Activated T-cell treated with anti-CD3 and anti-CD28 coated beads, Interleukin-2, amount 50 U/mL, for 48 hours (primary cell): ENCODE measurements around the gene NUTM1.
A peak's percentile ranks its signal among the peaks of the same experiment; 100 is the strongest.
"Not testable (repeated sequence)": the region's sequence is repeated elsewhere in the genome, so short reads cannot be mapped to it uniquely, and the experiment has no call there.

Experiments used
- DNase-seq, 2 experiments: peaks; one replicate each; pipeline ENCODE4 v3.0.0-alpha.2; 2020

Gene NUTM1

GRCh38 chr15:34336991-34337556, 6.0 kb upstream of the NUTM1 start:
- no peak for DNase-seq

- peak; percentile 90 to 93 for DNase-seq
These were observed 5.4 kb upstream of the NUTM1 start, which contains the start of gene SLC12A6 for GRCh38 chr15:34337557-34338306. SLC12A6 (minus strand) TSS chr15:34337781; CDS start chr15:34336680, 1,101 bp downstream.

DNA sequence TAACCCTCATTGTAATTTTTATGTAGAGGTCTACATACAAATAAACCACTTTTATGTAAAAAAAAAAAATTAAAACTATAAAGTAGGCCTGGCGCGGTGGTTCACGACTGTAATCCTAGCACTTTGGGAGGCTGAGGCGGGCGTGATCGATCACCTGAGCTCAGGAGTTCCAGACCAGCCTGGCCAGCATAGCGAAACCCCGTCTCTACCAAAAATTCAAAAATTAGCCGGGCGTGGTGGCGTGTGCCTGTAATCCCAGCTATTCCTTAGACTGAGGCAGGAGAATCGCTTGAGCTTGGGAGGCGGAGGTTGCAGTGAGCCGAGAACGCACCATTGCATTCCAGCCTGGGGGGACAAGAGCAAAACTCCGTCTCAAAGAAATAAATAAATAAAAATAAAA, 4.8 kb upstream of the NUTM1 start:
- no peak for DNase-seq

DNA sequence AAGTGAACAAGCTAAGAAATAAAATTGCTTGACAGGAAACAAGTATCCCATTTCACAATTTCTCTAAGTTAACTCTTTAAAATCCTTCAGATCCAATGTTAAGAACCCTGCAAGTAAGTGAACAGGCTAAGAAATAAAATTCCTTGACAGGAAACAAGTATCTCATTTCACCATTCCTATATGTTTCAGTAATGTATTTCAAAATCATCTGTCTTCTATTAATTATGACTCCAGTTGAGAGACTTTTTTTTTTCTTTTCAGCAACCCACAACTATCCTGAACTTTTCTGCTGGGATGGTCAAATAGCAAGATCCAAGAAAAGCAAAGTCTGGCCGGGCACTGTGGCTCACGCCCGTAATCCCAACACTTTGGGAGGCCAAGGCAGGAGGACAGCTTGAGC, 3.2 kb upstream of the NUTM1 start:
- peak in 1 of 2 experiments; percentile 10 for DNase-seq

- DNase-seq = peak in 1 of 2 experiments; percentile 19
These were observed 1.5 kb upstream of the NUTM1 start for GRCh38 chr15:34341381-34342212.

- DNase-seq = not testable (repeated sequence)
These were observed 840 bp upstream of the NUTM1 start for GRCh38 chr15:34342213-34342736.

DNA sequence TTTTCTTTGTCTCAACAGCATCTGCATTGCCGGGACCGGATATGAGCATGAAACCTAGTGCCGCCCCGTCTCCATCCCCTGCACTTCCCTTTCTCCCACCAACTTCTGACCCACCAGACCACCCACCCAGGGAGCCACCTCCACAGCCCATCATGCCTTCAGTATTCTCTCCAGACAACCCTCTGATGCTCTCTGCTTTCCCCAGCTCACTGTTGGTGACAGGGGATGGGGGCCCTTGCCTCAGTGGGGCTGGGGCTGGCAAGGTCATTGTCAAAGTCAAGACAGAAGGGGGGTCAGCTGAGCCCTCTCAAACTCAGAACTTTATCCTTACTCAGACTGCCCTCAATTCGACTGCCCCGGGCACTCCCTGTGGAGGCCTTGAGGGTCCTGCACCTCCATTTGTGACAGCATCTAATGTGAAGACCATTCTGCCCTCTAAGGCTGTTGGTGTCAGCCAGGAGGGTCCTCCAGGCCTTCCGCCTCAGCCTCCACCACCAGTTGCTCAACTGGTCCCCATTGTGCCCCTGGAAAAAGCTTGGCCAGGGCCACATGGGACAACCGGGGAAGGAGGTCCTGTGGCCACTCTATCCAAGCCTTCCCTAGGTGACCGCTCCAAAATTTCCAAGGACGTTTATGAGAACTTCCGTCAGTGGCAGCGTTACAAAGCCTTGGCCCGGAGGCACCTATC, 5.0 kb downstream of the NUTM1 start:
- no peak for DNase-seq

DNA sequence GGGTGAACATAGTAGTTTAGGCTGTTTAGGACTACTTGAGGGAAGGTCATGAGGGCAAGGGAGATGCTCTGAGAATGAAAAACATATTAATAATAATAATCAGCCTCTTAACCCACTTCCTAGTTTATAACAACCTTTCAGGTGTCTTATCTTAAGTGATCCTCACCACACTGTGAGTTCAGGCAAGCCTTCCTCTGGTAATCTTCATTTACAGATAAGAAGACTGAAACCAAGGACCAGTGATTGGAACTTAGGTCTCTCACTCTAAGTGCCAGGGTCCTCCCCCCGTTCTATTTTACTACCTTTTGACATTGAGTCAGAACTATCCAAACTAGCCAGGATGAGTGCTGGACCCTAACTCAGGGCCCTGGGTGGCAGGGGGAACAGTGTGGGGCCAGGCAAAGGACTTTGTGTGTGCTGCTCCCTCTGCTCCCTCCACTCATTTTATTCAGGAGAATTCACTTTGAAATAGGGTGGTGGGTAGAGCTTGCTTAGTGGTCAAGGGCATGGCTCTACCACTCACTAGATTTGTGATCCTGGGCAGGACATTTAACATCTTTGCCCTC, 5.7 kb downstream of the NUTM1 start:
- DNase-seq = no peak

GRCh38 chr15:34349769-34350168, 6.7 kb downstream of the NUTM1 start:
- DNase-seq = no peak

DNA sequence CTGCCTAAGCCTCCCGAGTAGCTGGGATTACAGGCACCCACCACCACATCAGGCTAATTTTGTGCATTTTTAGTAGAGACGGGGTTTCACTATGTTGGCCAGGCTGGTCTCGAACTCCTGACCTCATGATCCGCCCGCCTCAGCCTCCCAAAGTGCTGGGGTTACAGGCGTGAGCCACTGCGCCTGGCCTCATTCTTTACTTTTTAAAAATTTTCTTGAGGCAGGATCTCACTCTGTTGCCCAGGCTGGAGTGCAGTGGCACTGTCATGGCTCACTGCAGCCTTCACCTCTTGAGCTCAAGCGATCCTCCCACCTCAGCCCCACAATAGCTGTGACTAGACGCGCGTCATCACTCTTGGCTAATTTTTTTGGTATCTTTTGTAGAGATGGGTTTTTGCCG, 9.9 kb downstream of the NUTM1 start:
- DNase-seq = not testable (repeated sequence)

GRCh38 chr15:34353627-34354026, 10.5 kb downstream of the NUTM1 start:
- DNase-seq = no peak

GRCh38 chr15:34354286-34354685, 11.2 kb downstream of the NUTM1 start:
- no peak for DNase-seq

GRCh38 chr15:34355241-34355640, 12.1 kb downstream of the NUTM1 start:
- DNase-seq = no peak

DNA sequence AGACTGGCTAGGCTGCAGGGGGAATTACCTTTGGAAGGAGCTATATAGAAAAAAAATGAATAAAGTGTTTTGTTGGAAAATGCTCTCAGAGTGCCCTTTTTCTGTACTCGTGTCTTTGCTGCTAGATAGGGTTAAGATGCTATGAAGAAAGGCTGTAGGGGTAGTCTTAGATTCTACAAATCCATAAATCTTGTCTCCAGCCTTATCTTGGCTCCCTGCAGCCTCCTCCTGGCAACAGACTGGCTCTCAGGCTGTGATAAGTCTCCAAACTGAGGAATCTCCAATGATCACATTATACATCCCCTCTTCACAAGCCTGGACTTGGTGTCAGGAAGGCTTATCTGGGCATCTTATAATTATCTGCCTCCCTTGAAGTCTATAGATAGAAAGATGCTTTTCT, 14.5 kb downstream of the NUTM1 start:
- no peak for DNase-seq

- no peak for DNase-seq
These were observed 15.3 kb downstream of the NUTM1 start for GRCh38 chr15:34358367-34358766.

- DNase-seq = no peak
These were observed 15.8 kb downstream of the NUTM1 start for GRCh38 chr15:34358948-34359347.

- DNase-seq = no peak
These were observed 16.3 kb downstream of the NUTM1 start for GRCh38 chr15:34359416-34359815.

- DNase-seq = no peak
These were observed 17.2 kb downstream of the NUTM1 start for GRCh38 chr15:34360298-34360697.

GRCh38 chr15:34361278-34361677, 18.2 kb downstream of the NUTM1 start:
- no peak for DNase-seq

DNA sequence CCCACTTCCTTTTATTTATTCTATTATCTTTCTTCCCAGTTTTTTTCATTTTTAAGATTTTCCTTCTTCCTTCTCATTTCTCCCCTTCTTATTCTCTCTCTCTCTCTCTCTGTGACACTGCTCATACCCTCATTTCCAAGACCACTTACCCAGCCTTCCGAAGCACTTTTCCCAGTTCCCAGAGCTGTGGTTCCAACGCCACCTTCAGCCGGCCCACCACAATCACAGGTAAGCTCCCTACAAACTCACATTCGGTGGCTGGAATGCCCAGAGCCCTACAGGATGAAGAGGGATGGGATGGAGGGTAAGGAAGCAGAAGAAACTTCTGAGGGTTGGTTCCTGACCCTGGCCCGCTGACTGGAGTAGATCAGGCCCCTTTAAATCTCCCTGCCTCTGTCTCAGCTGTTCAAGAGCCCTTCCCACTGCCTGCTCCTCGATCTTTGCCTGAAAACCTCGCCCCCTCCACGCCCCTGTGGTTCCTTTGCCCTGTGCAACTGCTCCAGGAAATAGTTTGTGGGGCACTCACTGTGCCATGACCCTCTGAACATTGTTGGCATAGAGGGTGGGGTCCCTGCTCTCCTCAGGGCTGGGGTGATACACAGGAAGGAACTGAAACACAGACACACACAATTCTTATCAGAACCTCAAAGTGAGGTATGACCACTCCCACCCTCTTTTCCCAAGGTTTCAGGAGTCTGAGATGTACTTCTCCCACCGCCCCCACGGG, 19.1 kb downstream of the NUTM1 start:
- no peak for DNase-seq

DNA sequence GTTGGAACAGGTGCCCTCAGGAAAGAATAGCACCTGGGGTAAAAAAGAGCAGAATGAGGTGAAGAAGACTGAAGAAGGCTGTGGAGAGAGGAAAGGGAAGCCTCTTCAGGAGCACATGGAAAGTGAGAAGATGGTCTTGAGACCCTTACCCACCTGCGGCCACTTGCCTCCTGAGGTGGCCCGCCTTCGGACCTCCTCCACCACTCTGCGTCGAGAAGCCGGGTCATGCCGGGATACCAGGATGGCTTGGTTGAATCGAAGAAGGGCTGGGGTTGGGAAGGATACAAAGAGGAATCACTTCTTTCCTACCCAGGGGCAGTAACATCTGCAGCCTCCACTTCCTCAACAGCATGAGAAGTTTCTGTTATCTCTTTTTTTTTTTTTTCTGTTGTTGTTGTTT, 20.9 kb downstream of the NUTM1 start:
- no peak for DNase-seq
